Trophoblast cell (in vitro differentiated cells and primary cell): ENCODE data around the gene TECTA.
A peak's percentile ranks its signal among the peaks of the same experiment; 100 is the strongest.

Experiments
- DNase-seq, 2 donors: peaks; one replicate each; pipeline ENCODE4 v3.0.0-alpha.2; 2016
- H2AFZ ChIP-seq: 2 replicates; pipeline ENCODE4 v1.6.1; 2013; ENCODE audit warnings: low read length, moderate library complexity, mild to moderate bottlenecking; ENCODE audit not compliant: insufficient read depth, poor library complexity
- H2AK5ac ChIP-seq: 2 replicates; pipeline ENCODE4 v1.6.1; 2013; ENCODE audit warnings: mild to moderate bottlenecking, low read length
- H2BK120ac ChIP-seq: 2 replicates; pipeline ENCODE4 v1.6.1; 2013; ENCODE audit warnings: low read length, mild to moderate bottlenecking, moderate library complexity; ENCODE audit not compliant: insufficient read depth, poor library complexity
- H2BK12ac ChIP-seq: 2 replicates; pipeline ENCODE4 v1.6.1; 2013; ENCODE audit warnings: mild to moderate bottlenecking, low read length, moderate library complexity
- H2BK5ac ChIP-seq: 2 replicates; pipeline ENCODE4 v1.6.1; 2013; ENCODE audit warnings: low read length, low read depth, moderate library complexity, mild to moderate bottlenecking; ENCODE audit not compliant: poor library complexity
- H3K14ac ChIP-seq: 2 replicates; pipeline ENCODE4 v1.6.1; 2013; ENCODE audit warnings: mild to moderate bottlenecking, low read length
- H3K18ac ChIP-seq: 2 replicates; pipeline ENCODE4 v1.6.1; 2013; ENCODE audit warnings: mild to moderate bottlenecking, low read length
- H3K23ac ChIP-seq: 2 replicates; pipeline ENCODE4 v1.6.1; 2013; ENCODE audit warnings: low read length
- H3K27ac ChIP-seq: 2 replicates; pipeline ENCODE4 v1.5.1; 2013; ENCODE audit warnings: low read depth, mild to moderate bottlenecking, inconsistent platforms, low read length, moderate library complexity
- H3K27me3 ChIP-seq: 2 replicates; pipeline ENCODE4 v1.6.1; 2013; ENCODE audit warnings: inconsistent platforms, mild to moderate bottlenecking, low read length, moderate library complexity; ENCODE audit not compliant: insufficient read depth
- H3K36me3 ChIP-seq, 2 experiments: 1 replicate in 1 of 2; 2 replicates in 1 of 2; pipeline ENCODE4 v1.6.1; 2013; ENCODE audit warnings: low read length in 2 of 2, mild to moderate bottlenecking in 2 of 2, moderate library complexity in 1 of 2; ENCODE audit not compliant: insufficient read depth in 2 of 2, control insufficient read depth in 1 of 2
- H3K4ac ChIP-seq: 2 replicates; pipeline ENCODE4 v1.6.1; 2013; ENCODE audit warnings: low read depth, mild to moderate bottlenecking, low read length, moderate library complexity
- H3K4me1 ChIP-seq, 2 experiments: 1 replicate in 1 of 2; 2 replicates in 1 of 2; pipeline ENCODE4 v1.6.1; 2013; ENCODE audit warnings: low read length in 2 of 2, mild to moderate bottlenecking in 2 of 2, moderate library complexity in 1 of 2; ENCODE audit not compliant: insufficient read depth in 2 of 2, control insufficient read depth in 1 of 2
- H3K4me2 ChIP-seq: 2 replicates; pipeline ENCODE4 v1.6.1; 2013; ENCODE audit warnings: inconsistent platforms, mild to moderate bottlenecking, low read length, moderate library complexity
- H3K4me3 ChIP-seq: 2 replicates; pipeline ENCODE4 v1.5.1; 2013; ENCODE audit warnings: mild to moderate bottlenecking, low read depth, low read length, inconsistent platforms
- H3K79me1 ChIP-seq: one replicate; pipeline ENCODE4 v1.6.1; 2013; ENCODE audit warnings: low read length
- H3K79me2 ChIP-seq: 2 replicates; pipeline ENCODE4 v1.6.1; 2013; ENCODE audit warnings: low read length, mild to moderate bottlenecking; ENCODE audit not compliant: control insufficient read depth, insufficient read depth, poor library complexity
- H3K9ac ChIP-seq: 2 replicates; pipeline ENCODE4 v1.6.1; 2013; ENCODE audit warnings: mild to moderate bottlenecking, low read length
- H3K9me3 ChIP-seq: 2 replicates; pipeline ENCODE4 v1.6.1; 2013; ENCODE audit warnings: low read depth, mild to moderate bottlenecking, control low read depth, inconsistent platforms, low read length; ENCODE audit not compliant: insufficient read depth
- H4K12ac ChIP-seq: 2 replicates; pipeline ENCODE4 v1.6.1; 2013; ENCODE audit warnings: low read depth, mild to moderate bottlenecking, low read length, moderate library complexity
- H4K8ac ChIP-seq: 2 replicates; pipeline ENCODE4 v1.6.1; 2013; ENCODE audit warnings: low read depth, mild to moderate bottlenecking, low read length, moderate library complexity
- H4K91ac ChIP-seq: one replicate; pipeline ENCODE4 v1.6.1; 2013; ENCODE audit warnings: low read depth, mild to moderate bottlenecking, low read length, moderate library complexity
- WGBS: extraction: QIAGEN DNeasy Blood & Tissue Kit; methylation state at CpG from one replicate; pipeline ENCODE4 v1.1.7; 2013; ENCODE audit warnings: missing lambda C conversion rate; ENCODE audit not compliant: insufficient read length, insufficient coverage; ENCODE audit errors: extremely low coverage; 5-methylcytosine and 5-hydroxymethylcytosine counted together

TECTA gene

DNA sequence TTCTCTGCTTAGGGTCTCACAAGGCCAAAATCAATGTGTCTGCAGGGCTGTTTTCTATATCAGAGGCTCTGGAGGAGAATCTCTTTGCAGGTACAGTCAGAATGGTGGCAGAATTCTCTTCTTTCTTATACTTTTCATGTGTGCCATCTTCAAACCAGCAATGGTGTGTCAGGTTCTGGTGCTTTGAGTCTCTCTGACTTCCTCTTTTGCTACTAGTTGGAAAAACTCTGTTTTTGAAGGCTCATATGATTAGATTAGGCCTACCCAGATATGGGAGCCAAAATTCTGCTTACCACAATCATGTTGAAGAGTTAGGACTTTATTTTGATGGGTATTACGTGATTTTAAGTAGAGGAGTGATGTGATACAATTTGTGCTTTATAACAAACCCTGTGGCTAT is 18.8 kb upstream of the TECTA start:
- Histone ChIP-seq H3K14ac (no peak overlapping the region), H2BK5ac (no peak overlapping the region), H2BK120ac (no peak overlapping the region), H3K18ac (no peak overlapping the region), H2BK12ac (no peak overlapping the region), H3K4me2 (no peak overlapping the region), H4K12ac (no peak overlapping the region), H3K23ac (no peak overlapping the region), H4K91ac (no peak overlapping the region), H3K79me2 (no peaks in the 10 kb centered on the region), H3K4ac (no peak overlapping the region), H3K9me3 (no peaks in the 10 kb centered on the region), H3K4me3 (no peak overlapping the region), H2AK5ac (no peak overlapping the region), H3K9ac (no peak overlapping the region), H3K36me3 (peaks cover 0 to 2% of the 10 kb centered on the region in 2 experiments), H4K8ac (no peak overlapping the region), H2AFZ (no peak overlapping the region), H3K79me1 (no peaks in the 10 kb centered on the region), H3K27me3 (no peaks in the 10 kb centered on the region), H3K27ac (no peak overlapping the region), H3K4me1 (no peaks in the 10 kb centered on the region)
- no peak for DNase-seq
- 100% methylated on average over 1 of the region's 1 CpG for WGBS

DNA sequence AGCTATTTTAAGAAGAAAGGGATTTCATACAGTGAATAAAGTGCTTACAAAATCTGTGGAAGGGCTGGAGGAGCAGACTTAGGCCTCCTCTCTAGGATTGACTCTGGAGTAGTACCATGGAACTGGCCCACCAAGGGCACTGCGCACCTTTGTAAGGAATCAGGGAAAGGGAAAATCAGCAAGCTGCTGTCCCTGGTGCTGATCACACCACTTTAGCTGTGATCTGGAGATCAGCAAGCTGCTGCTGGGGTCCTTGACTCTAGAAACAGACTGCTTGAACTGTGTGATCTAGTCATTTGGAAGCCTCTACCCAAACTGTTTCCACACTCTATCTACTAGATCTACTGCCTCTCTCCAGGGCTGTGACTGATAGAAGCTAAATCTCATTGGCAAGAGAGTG is 18.4 kb upstream of the TECTA start:
- Histone ChIP-seq H3K23ac (no peak overlapping the region), H2AK5ac (no peak overlapping the region), H3K4me2 (no peak overlapping the region), H3K4me1 (no peaks in the 10 kb centered on the region), H3K79me1 (no peaks in the 10 kb centered on the region), H3K27me3 (no peaks in the 10 kb centered on the region), H3K4ac (no peak overlapping the region), H3K27ac (no peak overlapping the region), H2BK12ac (no peak overlapping the region), H3K79me2 (no peaks in the 10 kb centered on the region), H3K9me3 (no peaks in the 10 kb centered on the region), H4K91ac (no peak overlapping the region), H4K12ac (no peak overlapping the region), H2BK5ac (no peak overlapping the region), H3K9ac (no peak overlapping the region), H3K18ac (no peak overlapping the region), H2AFZ (no peak overlapping the region), H2BK120ac (no peak overlapping the region), H3K4me3 (no peak overlapping the region), H3K36me3 (peaks cover 0 to 2% of the 10 kb centered on the region in 2 experiments), H4K8ac (no peak overlapping the region), H3K14ac (no peak overlapping the region)
- WGBS: no CpG with 5 or more reads among the region's 1 CpG
- DNase-seq: peak in 1 of 2 donors; percentile 13

DNA sequence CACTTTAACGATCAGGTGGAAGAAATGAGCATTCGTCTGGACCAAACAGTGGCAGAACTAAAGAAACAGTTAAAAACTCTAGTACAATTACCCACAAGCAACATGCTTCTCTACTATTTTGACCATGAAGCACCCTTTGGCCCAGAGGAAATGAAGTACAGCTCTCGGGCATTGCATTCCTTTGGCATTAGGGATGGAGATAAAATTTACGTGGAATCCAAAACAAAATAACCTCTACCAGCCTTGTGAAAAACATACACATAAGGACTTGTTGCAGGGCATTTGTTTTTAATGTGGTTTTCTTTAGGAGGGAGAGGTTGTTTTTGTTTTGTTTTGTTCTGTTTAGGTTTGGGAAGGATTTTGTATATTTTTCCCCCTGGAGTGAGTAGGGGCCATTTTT is 14.2 kb upstream of the TECTA start:
- no peak overlapping the region for H2BK120ac ChIP-seq
- no peak overlapping the region for H2AK5ac ChIP-seq
- H3K79me1 ChIP-seq: no peaks in the 10 kb centered on the region
- no peak overlapping the region for H2BK12ac ChIP-seq
- H4K8ac ChIP-seq: no peak overlapping the region
- H3K18ac ChIP-seq: no peak overlapping the region
- no peak overlapping the region for H3K23ac ChIP-seq
- H4K12ac ChIP-seq: no peak overlapping the region
- no peak overlapping the region for H2AFZ ChIP-seq
- H3K27ac ChIP-seq: no peak overlapping the region
- no peaks in the 10 kb centered on the region for H3K79me2 ChIP-seq
- no peak overlapping the region for H3K4ac ChIP-seq
- peak; percentile 11 to 77 for DNase-seq
- H3K4me1 ChIP-seq: no peaks in the 10 kb centered on the region
- H3K27me3 ChIP-seq: no peaks in the 10 kb centered on the region
- no peaks in the 10 kb centered on the region for H3K9me3 ChIP-seq
- WGBS: no CpG with 5 or more reads among the region's 4 CpGs
- no peak overlapping the region for H3K4me2 ChIP-seq
- H2BK5ac ChIP-seq: no peak overlapping the region
- H3K9ac ChIP-seq: no peak overlapping the region
- H3K14ac ChIP-seq: no peak overlapping the region
- H3K4me3 ChIP-seq: no peak overlapping the region
- peaks cover 0 to 2% of the 10 kb centered on the region in 2 experiments for H3K36me3 ChIP-seq
- H4K91ac ChIP-seq: no peak overlapping the region

DNA sequence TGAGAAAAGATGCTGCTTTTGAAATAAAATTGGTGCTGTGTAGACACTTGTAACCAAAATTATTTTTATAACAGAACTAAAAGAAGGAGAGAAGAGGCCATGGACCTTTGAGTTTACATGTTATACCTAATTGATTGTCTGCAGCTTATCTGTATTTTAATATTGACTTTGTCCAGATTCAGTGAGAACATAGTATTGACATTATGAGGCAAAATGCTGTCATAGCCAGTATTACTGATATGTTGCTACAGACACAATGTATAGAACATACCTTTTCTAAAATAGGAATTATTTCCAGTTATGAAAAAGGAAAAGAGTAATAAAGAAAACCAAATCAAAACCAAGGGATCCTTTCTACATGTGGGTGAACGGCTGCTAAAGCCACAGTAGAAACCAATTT is 11.5 kb upstream of the TECTA start:
- Histone ChIP-seq H3K79me2 (no peaks in the 10 kb centered on the region), H3K14ac (no peak overlapping the region), H2BK12ac (no peak overlapping the region), H3K4ac (no peak overlapping the region), H2AK5ac (no peak overlapping the region), H3K9me3 (peaks cover 2% of the 10 kb centered on the region), H3K27me3 (no peaks in the 10 kb centered on the region), H4K12ac (no peak overlapping the region), H4K8ac (no peak overlapping the region), H3K23ac (no peak overlapping the region), H2AFZ (no peak overlapping the region), H2BK120ac (no peak overlapping the region), H3K4me1 (no peaks in the 10 kb centered on the region), H3K18ac (no peak overlapping the region), H2BK5ac (no peak overlapping the region), H3K4me3 (no peak overlapping the region), H3K9ac (no peak overlapping the region), H4K91ac (no peak overlapping the region), H3K36me3 (no peaks in the 10 kb centered on the region), H3K4me2 (no peak overlapping the region), H3K27ac (no peak overlapping the region), H3K79me1 (no peaks in the 10 kb centered on the region)
- no peak for DNase-seq
- no CpG with 5 or more reads among the region's 1 CpG for WGBS
